Measurements from ENCODE around the gene JAKMIP1.

JAKMIP1 gene

GRCh38 chr4:6201580-6202091 is 1.3 kb upstream of the JAKMIP1 start:
- DNase-seq (ENCODE audit: low read depth) = no peak

GRCh38 chr4:6200922-6201362 is 593 bp upstream of the JAKMIP1 start:
- DNase-seq (ENCODE audit: low read depth) = no peak

- DNase-seq (ENCODE audit: low read depth) = no peak
Measured at GRCh38 chr4:6199422-6199921, 877 bp downstream of the JAKMIP1 start.

GRCh38 chr4:6198768-6199421 is 1.5 kb downstream of the JAKMIP1 start:
- DNase-seq (ENCODE audit: low read depth) = no peak

GRCh38 chr4:6198278-6198677 is 2.1 kb downstream of the JAKMIP1 start:
- no peak for DNase-seq (ENCODE audit: low read depth)

GRCh38 chr4:6197433-6198174 is 2.7 kb downstream of the JAKMIP1 start:
- DNase-seq (ENCODE audit: low read depth) = no peak

GRCh38 chr4:6196871-6197270 is 3.5 kb downstream of the JAKMIP1 start:
- DNase-seq (ENCODE audit: low read depth) = no peak

GRCh38 chr4:6196324-6196723 is 4.0 kb downstream of the JAKMIP1 start:
- no peak for DNase-seq (ENCODE audit: low read depth)

- no peak for DNase-seq (ENCODE audit: low read depth)
Measured at GRCh38 chr4:6195602-6196319, 4.6 kb downstream of the JAKMIP1 start.

GRCh38 chr4:6194458-6195195 is 5.7 kb downstream of the JAKMIP1 start:
- DNase-seq (ENCODE audit: low read depth) = no peak

- DNase-seq (ENCODE audit: low read depth) = no peak
Measured at GRCh38 chr4:6193399-6193798, 7.0 kb downstream of the JAKMIP1 start.

- DNase-seq (ENCODE audit: low read depth) = no peak
Measured at GRCh38 chr4:6192245-6192644, 8.1 kb downstream of the JAKMIP1 start.

- no peak for DNase-seq (ENCODE audit: low read depth)
Measured at GRCh38 chr4:6191448-6192130, 8.8 kb downstream of the JAKMIP1 start.

- DNase-seq (ENCODE audit: low read depth) = no peak
Measured at GRCh38 chr4:6190486-6190885, 9.9 kb downstream of the JAKMIP1 start.

GRCh38 chr4:6189511-6189910 is 10.8 kb downstream of the JAKMIP1 start:
- no peak for DNase-seq (ENCODE audit: low read depth)

GRCh38 chr4:6188687-6189305 is 11.6 kb downstream of the JAKMIP1 start:
- DNase-seq (ENCODE audit: low read depth) = no peak

- DNase-seq (ENCODE audit: low read depth) = no peak
Measured at GRCh38 chr4:6184169-6184568, 16.2 kb downstream of the JAKMIP1 start.

- DNase-seq (ENCODE audit: low read depth) = no peak
Measured at GRCh38 chr4:6183740-6184139, 16.6 kb downstream of the JAKMIP1 start.

GRCh38 chr4:6182376-6183280 is 17.7 kb downstream of the JAKMIP1 start:
- no peak for DNase-seq (ENCODE audit: low read depth)

Data from stimulated activated CD8-positive, alpha-beta memory T cell treated with anti-CD3 and anti-CD28 coated beads, Interleukin-7, amount 100 ng/mL, for 24 hours (primary cell).